NCI-H82 (cell line): ENCODE measurements around the gene VAMP1.
"Not testable (repeated sequence)": the region's sequence is repeated elsewhere in the genome, so short reads cannot be mapped to it uniquely, and the experiment has no call there.

Experiments used
- DNase-seq: peaks from one replicate; lab custom pipeline; 2025; lab: John Stamatoyannopoulos, UW

The VAMP1 gene

GRCh38 chr12:6470375-6471163, at the start of gene VAMP1:
VAMP1 (minus strand) TSS chr12:6470677; CDS start chr12:6470531, 146 bp downstream.
- peak; percentile 99 for DNase-seq

GRCh38 chr12:6520186-6520585, 49.7 kb upstream of the VAMP1 start:
- no peak for DNase-seq

GRCh38 chr12:6508087-6508486, 37.6 kb upstream of the VAMP1 start:
- no peak for DNase-seq

- DNase-seq = no peak
Measured at GRCh38 chr12:6507102-6507998, 36.9 kb upstream of the VAMP1 start.

GRCh38 chr12:6500466-6500865, 30.0 kb upstream of the VAMP1 start:
- no peak for DNase-seq

GRCh38 chr12:6497291-6497690, 26.8 kb upstream of the VAMP1 start:
- not testable (repeated sequence) for DNase-seq

GRCh38 chr12:6494968-6495367, 24.5 kb upstream of the VAMP1 start:
- no peak for DNase-seq

- DNase-seq = peak; percentile 78
Measured at GRCh38 chr12:6494258-6494743, 23.8 kb upstream of the VAMP1 start.

- DNase-seq = peak; percentile 99
Measured at GRCh38 chr12:6493497-6494257, 23.2 kb upstream of the VAMP1 start, which contains the start of gene NCAPD2. NCAPD2 (plus strand) TSS chr12:6494102; CDS start chr12:6495099, 997 bp downstream.

- peak; percentile 99 for DNase-seq
Measured at GRCh38 chr12:6492838-6493496, 22.5 kb upstream of the VAMP1 start, which contains the start of gene MRPL51. MRPL51 (minus strand) TSS chr12:6493262; CDS start chr12:6493136, 126 bp downstream.

- not testable (repeated sequence) for DNase-seq
Measured at GRCh38 chr12:6490673-6491072, 20.2 kb upstream of the VAMP1 start.

GRCh38 chr12:6489449-6489848, 19.0 kb upstream of the VAMP1 start:
- no peak for DNase-seq

- DNase-seq = no peak
Measured at GRCh38 chr12:6488240-6488639, 17.8 kb upstream of the VAMP1 start.

- no peak for DNase-seq
Measured at GRCh38 chr12:6478416-6478815, 7.9 kb upstream of the VAMP1 start.

GRCh38 chr12:6477601-6478377, 7.3 kb upstream of the VAMP1 start:
- DNase-seq = not testable (repeated sequence)

- no peak for DNase-seq
Measured at GRCh38 chr12:6476489-6476888, 6.0 kb upstream of the VAMP1 start.

- DNase-seq = not testable (repeated sequence)
Measured at GRCh38 chr12:6475233-6475975, 4.9 kb upstream of the VAMP1 start.

- no peak for DNase-seq
Measured at GRCh38 chr12:6472491-6472890, 2.0 kb upstream of the VAMP1 start.

GRCh38 chr12:6471989-6472360, 1.5 kb upstream of the VAMP1 start:
- no peak for DNase-seq
